ENCODE measurements around the gene RAB11FIP3. TPM values are rescaled to one million over a fixed set of nuclear protein-coding genes. Genes with fewer than 3 reads are reported as not detected.

Gene RAB11FIP3
- total and polyA plus RNA-seq, 9 of the 15 experiments (the other 6 are each of a cell fraction or from before 2014, with no cell fraction given): 0.46 to 13.1 (median 4.3) TPM

DNA sequence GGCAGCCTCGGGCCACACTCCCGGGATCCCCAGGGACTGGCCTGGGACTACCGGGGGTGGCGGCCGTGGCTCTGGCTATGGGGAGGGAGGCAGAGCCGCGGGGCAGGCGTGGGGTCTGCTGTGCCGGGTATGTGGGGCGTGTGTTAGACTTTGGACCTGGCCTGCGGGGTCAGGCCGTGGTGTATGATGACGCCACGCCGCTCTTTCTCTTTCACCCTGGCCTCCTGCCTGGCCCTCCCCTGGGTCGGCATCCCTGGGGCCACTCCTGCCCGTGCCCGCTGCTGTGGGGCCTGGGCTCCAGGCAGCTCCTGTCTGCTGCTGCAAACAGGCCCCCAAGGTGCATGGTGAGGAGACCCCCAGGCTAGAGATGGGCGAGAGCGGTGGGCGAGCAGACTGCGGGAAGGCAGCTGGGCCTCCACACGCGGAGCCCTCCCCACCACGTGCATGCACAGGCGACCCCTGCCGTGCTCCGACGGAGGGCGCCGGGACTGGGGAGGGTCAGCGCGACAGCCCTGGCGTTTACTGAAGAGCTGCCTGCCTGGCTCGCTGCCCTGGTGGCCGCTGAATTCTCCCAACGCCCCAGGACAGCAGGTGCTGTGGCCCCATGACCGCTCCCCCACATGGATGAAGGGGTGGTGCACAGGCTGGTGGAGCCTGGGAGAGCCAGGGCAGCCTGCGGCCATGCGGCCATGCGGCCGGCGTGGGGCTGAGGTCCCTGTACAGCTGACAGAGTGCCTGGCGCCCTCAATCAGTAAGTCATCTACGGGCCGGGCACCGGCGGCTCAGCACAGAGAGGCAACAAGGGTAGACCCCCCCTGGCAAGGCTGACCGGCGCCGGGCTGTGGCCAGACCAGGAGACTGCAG lies 118.1 kb downstream of the RAB11FIP3 start:
- H3K4me2 ChIP-seq (ENCODE audit: insufficient read depth, low read length): no peak overlapping the region
- 96% methylated on average over 34 of the region's 51 CpGs for WGBS (ENCODE audit: insufficient coverage, low coverage, missing lambda C conversion rate)
- ATAC-seq: no peak
- peak overlapping the region in 1 of 2 experiments; percentile 36; a peak in 2 of 4 replicates for H3K9ac ChIP-seq (ENCODE audit: insufficient read depth in 1 of 2, low read depth in 2 of 2, low read length in 2 of 2)
- no peak overlapping the region for H2AFZ ChIP-seq (ENCODE audit: low read depth, low read length)
- H3K4me3 ChIP-seq: no peak overlapping the region
- peaks cover 0 to 73% of the 10 kb centered on the region in 2 experiments; a peak in 3 of 5 replicates for H3K4me1 ChIP-seq (replicated peaks in 1 of 2; ENCODE audit: control insufficient read depth in 2 of 2, insufficient read depth in 2 of 2, low read length in 2 of 2)
- CTCF ChIA-PET (ENCODE audit: low intra/inter-chr PET ratio): no interaction called here
- in situ Hi-C loops (cut with MboI) (no loop called here), intact Hi-C loops (cut with micrococcal nuclease) (no loop called here)
- POLR2A ChIA-PET: interaction anchor here (0.9 to 1.0 kb wide), 2 partner anchors 9 to 15 kb away, joined by 3 read pairs; no protein-coding TSS in a partner anchor
- peaks cover 67% of the 10 kb centered on the region; the same call in 1 of the 3 replicates for H3K36me3 ChIP-seq (ENCODE audit: control insufficient read depth, insufficient read depth, low read length)
- TF ChIP-seq, protein P1, sequence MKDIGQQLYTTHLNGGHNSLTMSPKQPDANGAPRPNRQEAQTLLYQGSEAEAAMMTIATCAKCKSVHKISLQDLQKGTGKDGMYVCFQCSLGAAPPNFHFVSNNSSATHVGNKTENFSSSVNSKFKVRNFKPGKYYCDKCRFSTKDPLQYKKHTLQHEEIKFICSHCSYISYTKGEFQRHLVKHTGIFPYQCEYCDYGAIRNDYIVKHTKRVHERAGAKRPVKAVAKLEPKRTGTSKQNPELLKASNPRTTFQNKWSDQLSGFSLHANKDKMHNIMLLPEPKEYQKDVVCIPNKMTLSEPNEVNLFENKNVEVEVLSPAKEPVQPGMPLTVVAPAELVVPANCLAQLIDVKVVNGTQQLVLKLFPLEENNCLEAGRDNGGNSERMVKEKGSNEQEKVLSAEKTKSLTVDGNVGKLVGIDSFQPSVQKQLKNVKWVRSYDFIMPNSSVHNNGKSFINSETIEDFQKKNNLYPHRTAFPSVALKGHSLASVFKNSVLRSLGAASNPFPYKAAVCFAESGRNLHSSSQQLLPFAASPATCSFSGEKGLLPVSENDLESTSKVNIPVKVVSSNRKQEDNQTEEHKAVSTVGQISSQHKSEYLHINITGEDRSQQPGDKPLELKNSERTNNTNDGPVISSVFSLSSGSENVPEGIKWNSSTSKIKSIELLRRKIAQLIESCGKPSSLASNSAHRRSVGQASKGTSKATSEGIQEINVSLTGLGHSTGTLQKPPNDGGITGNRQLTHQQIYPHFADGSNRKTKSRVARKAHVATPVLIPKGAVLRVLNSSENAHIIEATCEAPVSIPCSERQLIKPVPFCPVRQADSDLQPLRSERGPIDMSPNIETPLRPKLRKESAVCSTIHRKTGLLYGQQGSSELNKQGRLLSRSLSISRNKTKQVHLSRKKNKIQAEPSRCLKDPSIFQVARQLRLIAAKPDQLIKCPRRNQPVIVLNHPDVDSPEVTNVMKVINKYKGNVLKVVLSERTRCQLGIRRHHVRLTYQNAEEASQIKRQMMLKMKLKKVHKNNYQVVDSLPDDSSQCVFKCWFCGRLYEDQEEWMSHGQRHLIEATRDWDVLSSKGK (CRISPR knock-in tag; IDR thresholded peaks at IDR 0.05): no peak
- TF ChIP-seq ZNF316 (IDR thresholded peaks at IDR 0.05) (no peak), ZNF23 (CRISPR knock-in tag; IDR thresholded peaks at IDR 0.05) (no peak)
- H3K9me3 ChIP-seq (replicated peaks; ENCODE audit: control insufficient read depth, insufficient read depth, low read depth, low read length): no peaks in the 10 kb centered on the region
- no peaks in the 10 kb centered on the region for H3K27me3 ChIP-seq (ENCODE audit: control insufficient read depth in 2 of 2, insufficient read depth in 2 of 2, low read length in 2 of 2)
- BruUV-seq (replicated peaks): no TSS peak
- no peak for DNase-seq (ENCODE audit: extremely low read depth in 1 of 4, low spot score in 3 of 4)
- H4K20me1 ChIP-seq (replicated peaks; ENCODE audit: control insufficient read depth, insufficient read depth, low read length): 0 out of 2 replicates have a peak, but pooled peaks cover 7% of the 10 kb centered on the region
- FAIRE-seq: no peak
- H3K9me1 ChIP-seq (ENCODE audit: control insufficient read depth, insufficient read depth, low read length): peaks cover 4% of the 10 kb centered on the region
- peaks cover 88% of the 10 kb centered on the region for H3K79me2 ChIP-seq (ENCODE audit: control insufficient read depth, insufficient read depth, low read length)
- no peak overlapping the region for H3K27ac ChIP-seq (ENCODE audit: extremely low read depth, low read depth, low read length)

All from K562 (cell line).